ENCODE measurements around the gene JAK3. TPM values are rescaled to one million over a fixed set of nuclear protein-coding genes. Genes with fewer than 3 reads are reported as not detected.

Gene JAK3
- total RNA-seq, 1 donor = 1.3 TPM

DNA sequence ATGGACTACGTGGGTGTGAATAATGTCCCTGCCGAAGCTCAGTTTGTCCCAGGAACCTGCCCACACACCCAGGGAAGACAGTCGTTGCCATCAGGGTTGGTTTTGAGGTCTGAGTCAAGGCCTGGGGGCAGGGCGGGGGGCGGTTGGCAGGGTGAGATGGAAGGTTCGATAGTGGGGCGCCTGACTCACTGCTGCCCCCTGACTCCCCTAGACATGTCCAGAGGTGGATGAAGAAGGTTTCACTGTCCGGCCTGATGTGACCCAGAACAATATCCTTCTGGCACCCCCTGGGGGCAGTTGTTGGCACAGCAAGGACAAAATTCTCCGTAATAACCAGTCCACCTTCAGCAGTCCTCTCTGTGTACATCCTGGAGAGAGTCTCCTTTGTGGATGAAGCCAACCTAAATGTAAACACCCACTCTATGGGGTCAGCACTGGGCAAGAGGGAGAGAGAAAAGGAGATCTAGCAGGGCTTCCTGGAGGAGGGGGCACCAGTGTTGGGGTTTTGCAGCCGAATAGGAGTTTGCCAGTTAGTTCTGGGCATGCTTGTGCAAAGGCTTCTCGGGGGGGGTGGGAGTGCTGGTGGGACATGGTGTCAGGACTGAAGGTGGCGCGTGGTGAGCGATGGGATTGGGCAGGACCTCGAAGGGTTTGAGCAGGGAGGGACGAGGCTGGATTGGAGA lies 72.4 kb downstream of the JAK3 start:
- no peak overlapping the region for H3K4me3 ChIP-seq (ENCODE audit: low read depth, low read length)
- peak; percentile 32 for DNase-seq (ENCODE audit: low read depth)
- TF ChIP-seq, protein P1, sequence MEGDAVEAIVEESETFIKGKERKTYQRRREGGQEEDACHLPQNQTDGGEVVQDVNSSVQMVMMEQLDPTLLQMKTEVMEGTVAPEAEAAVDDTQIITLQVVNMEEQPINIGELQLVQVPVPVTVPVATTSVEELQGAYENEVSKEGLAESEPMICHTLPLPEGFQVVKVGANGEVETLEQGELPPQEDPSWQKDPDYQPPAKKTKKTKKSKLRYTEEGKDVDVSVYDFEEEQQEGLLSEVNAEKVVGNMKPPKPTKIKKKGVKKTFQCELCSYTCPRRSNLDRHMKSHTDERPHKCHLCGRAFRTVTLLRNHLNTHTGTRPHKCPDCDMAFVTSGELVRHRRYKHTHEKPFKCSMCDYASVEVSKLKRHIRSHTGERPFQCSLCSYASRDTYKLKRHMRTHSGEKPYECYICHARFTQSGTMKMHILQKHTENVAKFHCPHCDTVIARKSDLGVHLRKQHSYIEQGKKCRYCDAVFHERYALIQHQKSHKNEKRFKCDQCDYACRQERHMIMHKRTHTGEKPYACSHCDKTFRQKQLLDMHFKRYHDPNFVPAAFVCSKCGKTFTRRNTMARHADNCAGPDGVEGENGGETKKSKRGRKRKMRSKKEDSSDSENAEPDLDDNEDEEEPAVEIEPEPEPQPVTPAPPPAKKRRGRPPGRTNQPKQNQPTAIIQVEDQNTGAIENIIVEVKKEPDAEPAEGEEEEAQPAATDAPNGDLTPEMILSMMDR (IDR thresholded peaks at IDR 0.05; ENCODE audit: insufficient read depth, low read length) = peak; percentile 68

Small RNA genes lying within 50 kb of the gene (small RNA-seq; reads per million reads assigned to genes)
- not detected for gene SNORA68

Other genes starting within 250 kb of the JAK3 start
- 0.27 and 0.49 TPM in 2 replicates for gene UNC13A, start 159.6 kb downstream of the JAK3 start, total RNA-seq (ENCODE audit: low replicate concordance)
- 14.1 and 19.3 TPM in 2 replicates for gene MAP1S, start 128.5 kb downstream of the JAK3 start, total RNA-seq (ENCODE audit: low replicate concordance)
- 0.36 TPM in 1 of 2 replicates, not detected in the other for gene FCHO1, start 96.5 kb downstream of the JAK3 start, total RNA-seq (ENCODE audit: low replicate concordance)
- gene B3GNT3, start 52.8 kb downstream of the JAK3 start, total RNA-seq (ENCODE audit: low replicate concordance) = not detected in 2 replicates
- not detected in 2 replicates for gene INSL3, start 26.5 kb downstream of the JAK3 start, total RNA-seq (ENCODE audit: low replicate concordance)
- gene RPL18A, start 11.9 kb upstream of the JAK3 start, total RNA-seq (ENCODE audit: low replicate concordance) = 1,681 and 2,030 TPM in 2 replicates
- gene SLC5A5, start 24.0 kb upstream of the JAK3 start, total RNA-seq (ENCODE audit: low replicate concordance) = not detected in 2 replicates
- 17.0 and 24.9 TPM in 2 replicates for gene CCDC124, start 85.0 kb upstream of the JAK3 start, total RNA-seq (ENCODE audit: low replicate concordance)
- gene KCNN1, start 119.1 kb upstream of the JAK3 start, total RNA-seq (ENCODE audit: low replicate concordance) = 0.25 TPM in 1 of 2 replicates, not detected in the other
- gene ARRDC2, start 160.2 kb upstream of the JAK3 start, total RNA-seq (ENCODE audit: low replicate concordance) = 4.2 and 8.0 TPM in 2 replicates
- not detected in 2 replicates for gene IL12RB1, start 239.0 kb upstream of the JAK3 start, total RNA-seq (ENCODE audit: low replicate concordance)
- 2.4 and 3.1 TPM in 2 replicates for gene MAST3, start 249.8 kb upstream of the JAK3 start, total RNA-seq (ENCODE audit: low replicate concordance)